Measurements from ENCODE around the gene KCNK16. TPM values are rescaled to one million over a fixed set of nuclear protein-coding genes. Genes with fewer than 3 reads are reported as not detected.

The KCNK16 gene
- total and polyA plus RNA-seq, 2 of the 13 experiments (the other 11 are each of a cell fraction or from before 2014, with no cell fraction given) = not detected

- Histone ChIP-seq H3K4me3 (replicated peaks in 1 of 3; ENCODE audit: insufficient read depth in 1 of 3, low read depth in 2 of 3, low read length in 3 of 3) (no peak overlapping the region), H3K4me1 (ENCODE audit: insufficient read depth, low read length) (no peaks in the 10 kb centered on the region), H2AFZ (ENCODE audit: low read length) (no peak overlapping the region), H3K79me2 (ENCODE audit: insufficient read depth, low read length) (no peaks in the 10 kb centered on the region), H3K27ac (ENCODE audit: extremely low read length, insufficient read depth, low read length) (no peak overlapping the region), H4K20me1 (ENCODE audit: insufficient read depth, low read length) (no peaks in the 10 kb centered on the region), H3K36me3 (replicated peaks in 1 of 2; ENCODE audit: control insufficient read depth in 1 of 2, insufficient read depth in 2 of 2, low read length in 2 of 2) (no peaks in the 10 kb centered on the region), H3K4me2 (ENCODE audit: low read depth, low read length) (no peak overlapping the region), H3K9ac (ENCODE audit: insufficient read depth, low read depth, low read length) (no peak overlapping the region), H3K27me3 (ENCODE audit: control insufficient read depth in 1 of 2, insufficient read depth in 2 of 2, low read length in 2 of 2) (no peaks in the 10 kb centered on the region), H3K9me3 (ENCODE audit: low read length) (no peaks in the 10 kb centered on the region)
- DNase-seq (ENCODE audit: low spot score) (no peak), FAIRE-seq (no peak), ATAC-seq (no peak)
- WGBS (ENCODE audit: low lambda C conversion rate) = 43% methylated on average over 11 of the region's 13 CpGs
- BruUV-seq (replicated peaks) = no TSS peak
- ChIA-PET CTCF (ENCODE audit: low intra/inter-chr PET ratio, low total read pairs) (no interaction called here), POLR2A (no interaction called here)
- intact Hi-C loops (cut with micrococcal nuclease; ENCODE audit: unreplicated experiment) (no loop called here), in situ Hi-C loops (cut with HindIII; ENCODE audit: extremely low pct_ligation_motif_present, low pct_unique_long_range_greater_than_20kb) (loop anchor here (10.0 kb wide), 1 partner anchor 534 kb away; no protein-coding TSS in a partner anchor)
- TF ChIP-seq SMAD1 (CRISPR knock-in tag; IDR thresholded peaks at IDR 0.05; ENCODE audit: borderline replicate concordance, low read depth) = no peak
- no peak for TF ChIP-seq EEA1 (CRISPR knock-in tag; IDR thresholded peaks at IDR 0.05; ENCODE audit: borderline replicate concordance)
- no peak for TF ChIP-seq ZNF713 (CRISPR knock-in tag; IDR thresholded peaks at IDR 0.05)
- TF ChIP-seq, protein P1, sequence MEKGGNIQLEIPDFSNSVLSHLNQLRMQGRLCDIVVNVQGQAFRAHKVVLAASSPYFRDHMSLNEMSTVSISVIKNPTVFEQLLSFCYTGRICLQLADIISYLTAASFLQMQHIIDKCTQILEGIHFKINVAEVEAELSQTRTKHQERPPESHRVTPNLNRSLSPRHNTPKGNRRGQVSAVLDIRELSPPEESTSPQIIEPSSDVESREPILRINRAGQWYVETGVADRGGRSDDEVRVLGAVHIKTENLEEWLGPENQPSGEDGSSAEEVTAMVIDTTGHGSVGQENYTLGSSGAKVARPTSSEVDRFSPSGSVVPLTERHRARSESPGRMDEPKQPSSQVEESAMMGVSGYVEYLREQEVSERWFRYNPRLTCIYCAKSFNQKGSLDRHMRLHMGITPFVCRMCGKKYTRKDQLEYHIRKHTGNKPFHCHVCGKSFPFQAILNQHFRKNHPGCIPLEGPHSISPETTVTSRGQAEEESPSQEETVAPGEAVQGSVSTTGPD (CRISPR knock-in tag; IDR thresholded peaks at IDR 0.05) = no peak
- TF ChIP-seq CBFB (CRISPR knock-in tag; IDR thresholded peaks at IDR 0.05) = no peak
- TF ChIP-seq ZBTB21 (CRISPR knock-in tag; IDR thresholded peaks at IDR 0.05) = no peak
- TF ChIP-seq MAZ (IDR thresholded peaks at IDR 0.05; ENCODE audit: borderline replicate concordance, low read depth, low read length) = no peak
- no peak for TF ChIP-seq MAZ (CRISPR knock-in tag; IDR thresholded peaks at IDR 0.05; ENCODE audit: low read depth)
- TF ChIP-seq FLYWCH1 (CRISPR knock-in tag; IDR thresholded peaks at IDR 0.05) = no peak
- no peak for TF ChIP-seq ZNF343 (CRISPR knock-in tag; IDR thresholded peaks at IDR 0.05)
- no peak for TF ChIP-seq SRSF9 (IDR thresholded peaks at IDR 0.05; ENCODE audit: borderline replicate concordance, insufficient read depth, low read depth, low read length, poor library complexity, severe bottlenecking)
- TF ChIP-seq GABPB1 (CRISPR knock-in tag; IDR thresholded peaks at IDR 0.05) = no peak
- TF ChIP-seq, protein P2, sequence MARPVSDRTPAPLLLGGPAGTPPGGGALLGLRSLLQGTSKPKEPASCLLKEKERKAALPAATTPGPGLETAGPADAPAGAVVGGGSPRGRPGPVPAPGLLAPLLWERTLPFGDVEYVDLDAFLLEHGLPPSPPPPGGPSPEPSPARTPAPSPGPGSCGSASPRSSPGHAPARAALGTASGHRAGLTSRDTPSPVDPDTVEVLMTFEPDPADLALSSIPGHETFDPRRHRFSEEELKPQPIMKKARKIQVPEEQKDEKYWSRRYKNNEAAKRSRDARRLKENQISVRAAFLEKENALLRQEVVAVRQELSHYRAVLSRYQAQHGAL (CRISPR knock-in tag; IDR thresholded peaks at IDR 0.05; ENCODE audit: not compliant biosample characterization) = no peak
- no peak for TF ChIP-seq RELA (CRISPR knock-in tag; IDR thresholded peaks at IDR 0.05)
- no peak for TF ChIP-seq THYN1 (CRISPR knock-in tag; IDR thresholded peaks at IDR 0.05; ENCODE audit: borderline replicate concordance, low read depth)
- TF ChIP-seq MYC (CRISPR knock-in tag; IDR thresholded peaks at IDR 0.05; ENCODE audit: borderline replicate concordance) = no peak
- TF ChIP-seq, protein P3, sequence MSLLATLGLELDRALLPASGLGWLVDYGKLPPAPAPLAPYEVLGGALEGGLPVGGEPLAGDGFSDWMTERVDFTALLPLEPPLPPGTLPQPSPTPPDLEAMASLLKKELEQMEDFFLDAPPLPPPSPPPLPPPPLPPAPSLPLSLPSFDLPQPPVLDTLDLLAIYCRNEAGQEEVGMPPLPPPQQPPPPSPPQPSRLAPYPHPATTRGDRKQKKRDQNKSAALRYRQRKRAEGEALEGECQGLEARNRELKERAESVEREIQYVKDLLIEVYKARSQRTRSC (CRISPR knock-in tag; IDR thresholded peaks at IDR 0.05; ENCODE audit: low read depth) = no peak
- TF ChIP-seq THAP11 (CRISPR knock-in tag; IDR thresholded peaks at IDR 0.05) = no peak
Observed at GRCh38 chr6:39350723-39351505, 28.4 kb upstream of the KCNK16 start.

All from HepG2 (cell line).